HCT116 (cell line): Measurements from ENCODE around the gene CIB4. TPM values are rescaled to one million over a fixed set of nuclear protein-coding genes. Genes with fewer than 3 reads are reported as not detected.

ENCODE experiments used
- ATAC-seq: fragments of 200-7000 bp; cut with Tn5 transposase; 2 replicates; pipeline ENCODE4 v1.9.1; 2020; ENCODE audit warnings: mild to moderate bottlenecking, moderate library complexity
- BruUV-seq: library from RNA; stranded (reverse); fragments of 400-500 nt; replicated peaks from 2 replicates; lab custom pipeline; 2021; lab: Mats Ljungman, UMichigan
- CTCF ChIA-PET: fragments of 300-600 bp; sonication (Branson Sonifier 250); formaldehyde crosslinking; loops from one replicate; lab custom pipeline; 2021; ENCODE audit warnings: antibody characterized with exemption; lab: Charles Lee
- POLR2A ChIA-PET: fragments of 300-600, 350-600 bp; sonication (Branson Sonifier 250); formaldehyde crosslinking; loops from one replicate; lab custom pipeline; 2021; ENCODE audit warnings: antibody characterized with exemption; lab: Charles Lee
- RAD21 ChIA-PET, 2 experiments: fragments of 300-600 bp; sonication (Branson Sonifier 250); formaldehyde crosslinking; loops; one replicate each; lab custom pipeline; 2023; ENCODE audit warnings: low total read pairs in 2 of 2; ENCODE audit not compliant: uncharacterized antibody in 2 of 2, unreplicated experiment in 2 of 2, low non-redundant PET in 1 of 2; lab: Charles Lee
- DNase-seq: peaks from one replicate; pipeline ENCODE4 v3.0.0-alpha.2; 2010; ENCODE audit warnings: low read depth, low spot score
- H2AFZ ChIP-seq: fragments of 200-600 bp; shearing (Covaris generic), sonication (generic); 2 replicates; pipeline ENCODE4 v1.6.1; 2017; ENCODE audit warnings: low read depth, mixed run types, mixed read lengths, antibody characterized with exemption, low read length; ENCODE audit not compliant: poor library complexity, severe bottlenecking
- H3K27ac ChIP-seq: 2 replicates; pipeline ENCODE4 v1.5.1; 2012; ENCODE audit warnings: low read depth, low read length
- H3K27me3 ChIP-seq: fragments of 200-600 bp; sonication (generic); 2 replicates; pipeline ENCODE4 v1.6.1; 2016; ENCODE audit warnings: mixed run types, low read length, mixed read lengths; ENCODE audit not compliant: insufficient read depth
- H3K36me3 ChIP-seq, 2 experiments: fragments of 200-500 bp in 1 of 2; fragments of 200-600 bp in 1 of 2; sonication (Bioruptor generic) in 1 of 2; sonication (generic) in 1 of 2; 2 replicates each; pipeline versions ENCODE4 v1.5.1 to v1.6.1; 2014 to 2016; ENCODE audit warnings: low read length in 2 of 2, inconsistent platforms in 1 of 2, mixed read lengths in 1 of 2, mixed run types in 1 of 2; ENCODE audit not compliant: insufficient read depth in 2 of 2, control insufficient read depth in 1 of 2
- H3K4me1 ChIP-seq, 2 experiments: fragments of 200-600 bp in 1 of 2; sonication (generic) in 1 of 2; 2 replicates each; pipeline versions ENCODE4 v1.5.1 to v1.6.1; 2012 to 2017; ENCODE audit warnings: low read length in 2 of 2, inconsistent platforms in 1 of 2, mild to moderate bottlenecking in 1 of 2, mixed read lengths in 1 of 2, mixed run types in 1 of 2, moderate library complexity in 1 of 2; ENCODE audit not compliant: insufficient read depth in 2 of 2, control insufficient read depth in 1 of 2
- H3K4me2 ChIP-seq: fragments of 200-600 bp; sonication (generic); 2 replicates; pipeline ENCODE4 v1.6.1; 2017; ENCODE audit warnings: mixed run types, low read length, mixed read lengths
- H3K4me3 ChIP-seq, 2 experiments: fragments of 200-600 bp in 1 of 2; sonication (generic) in 1 of 2; replicated peaks in 1 of 2; 2 replicates each; pipeline ENCODE4 v1.5.1; 2011 to 2016; ENCODE audit warnings: low read length in 2 of 2, control low read depth in 1 of 2, low read depth in 1 of 2, mild to moderate bottlenecking in 1 of 2, mixed read lengths in 1 of 2, mixed run types in 1 of 2
- H3K79me2 ChIP-seq: fragments of 200-600 bp; sonication (generic); 2 replicates; pipeline ENCODE4 v1.6.1; 2017; ENCODE audit warnings: mild to moderate bottlenecking, mixed run types, low read length, moderate library complexity, mixed read lengths; ENCODE audit not compliant: insufficient read depth
- H3K9ac ChIP-seq: fragments of 200-600 bp; sonication (generic); 2 replicates; pipeline ENCODE4 v1.6.1; 2016; ENCODE audit warnings: low read length, mixed read lengths
- H3K9me2 ChIP-seq: fragments of 200-600 bp; sonication (generic), shearing (Covaris generic); 2 replicates; pipeline ENCODE4 v1.6.1; 2017; ENCODE audit warnings: mixed run types, mild to moderate bottlenecking, moderate library complexity; ENCODE audit not compliant: insufficient read depth
- H3K9me3 ChIP-seq, 2 experiments: fragments of 200-500 bp in 1 of 2; fragments of 200-600 bp in 1 of 2; sonication (Bioruptor generic) in 1 of 2; sonication (generic) in 1 of 2; 2 replicates each; pipeline ENCODE4 v1.6.1; 2014 to 2017; ENCODE audit warnings: low read length in 2 of 2, mixed read lengths in 2 of 2, inconsistent platforms in 1 of 2, low read depth in 1 of 2, mild to moderate bottlenecking in 1 of 2, mixed run types in 1 of 2, moderate library complexity in 1 of 2; ENCODE audit not compliant: control insufficient read depth in 1 of 2, insufficient read depth in 1 of 2
- H4K20me1 ChIP-seq: fragments of 200-600 bp; sonication (generic), shearing (Covaris generic); 2 replicates; pipeline ENCODE4 v1.6.1; 2017; ENCODE audit warnings: mixed run types, mild to moderate bottlenecking, moderate library complexity; ENCODE audit not compliant: insufficient read depth
- CEBPB ChIP-seq: IDR thresholded peaks from 2 replicates; pipeline ENCODE4 v1.6.1; 2012; ENCODE audit warnings: low read depth
- EZH2phosphoT487 ChIP-seq: fragments of 200-600 bp; IDR thresholded peaks from 2 replicates; pipeline ENCODE4 v1.6.1; 2018; ENCODE audit warnings: antibody characterized with exemption, borderline replicate concordance
- JUND ChIP-seq: IDR thresholded peaks from 2 replicates; pipeline ENCODE4 v1.6.1; 2012
- POLR2AphosphoS5 ChIP-seq: IDR thresholded peaks from 2 replicates; pipeline ENCODE4 v1.6.1; 2011; ENCODE audit warnings: mild to moderate bottlenecking, low read depth, low read length, moderate library complexity
- SP1 ChIP-seq: IDR thresholded peaks from 2 replicates; pipeline ENCODE4 v1.6.1; 2012; ENCODE audit warnings: low read depth
- SRF ChIP-seq: IDR thresholded peaks from 2 replicates; pipeline ENCODE4 v1.6.1; 2012; ENCODE audit warnings: low read depth
- TCF7L2 ChIP-seq: IDR thresholded peaks from 2 replicates; pipeline ENCODE4 v1.7.0; 2011; ENCODE audit warnings: borderline replicate concordance, inconsistent platforms; ENCODE audit not compliant: insufficient read depth, insufficient read length; ENCODE audit errors: extremely low read depth
- YY1 ChIP-seq: IDR thresholded peaks from 2 replicates; pipeline ENCODE4 v1.6.1; 2011; ENCODE audit warnings: low read length, low read depth, moderate library complexity, mild to moderate bottlenecking; ENCODE audit not compliant: insufficient replicate concordance; ENCODE audit errors: extremely low read depth
- ZFX ChIP-seq: fragments of 450-650 bp; IDR thresholded peaks from 2 replicates; pipeline ENCODE4 v1.6.1; 2017
- ZNF274 ChIP-seq: fragments of 200-500 bp; sonication (Bioruptor generic); IDR thresholded peaks from 2 replicates; pipeline ENCODE4 v1.6.1; 2014; ENCODE audit warnings: mild to moderate bottlenecking, low read depth, low read length, inconsistent platforms
- intact Hi-C: fragments of 100-400 bp; cut with micrococcal nuclease; formaldehyde crosslinking; loops from 2 replicates; pipeline ENCODE4 v1.10.0; 2022
- total RNA-seq: library from RNA; stranded (reverse); gene quantifications from one replicate; pipeline ENCODE4 v1.2.1, GENCODE V29; 2021; ENCODE audit not compliant: unreplicated experiment
- TF ChIP-seq, protein P1 (sequence below): IDR thresholded peaks from 2 replicates; pipeline ENCODE4 v1.6.1; 2012; ENCODE audit warnings: low read depth
- TF ChIP-seq, protein P2 (sequence below): IDR thresholded peaks from 2 replicates; pipeline ENCODE4 v1.6.1; 2012
- TF ChIP-seq, protein P3 (sequence below): IDR thresholded peaks from 2 replicates; pipeline ENCODE4 v1.6.1; 2011; ENCODE audit warnings: mild to moderate bottlenecking, low read length, moderate library complexity; ENCODE audit not compliant: insufficient replicate concordance; ENCODE audit errors: extremely low read depth
- TF ChIP-seq, protein P4 (sequence below), 3 experiments: fragments of 200-600 bp in 1 of 3; sonication (generic) in 1 of 3; IDR thresholded peaks in 2 of 3; conservative IDR thresholded peaks in 1 of 3; 2 replicates each; pipeline ENCODE4 v1.5.1; 2012 to 2017; ENCODE audit warnings: low read depth in 2 of 3, low read length in 2 of 3, antibody characterized with exemption in 1 of 3, borderline replicate concordance in 1 of 3, control low read depth in 1 of 3, mild to moderate bottlenecking in 1 of 3, mixed read lengths in 1 of 3, mixed run types in 1 of 3, moderate library complexity in 1 of 3; ENCODE audit not compliant: insufficient read depth in 1 of 3

CIB4 gene
- total RNA-seq, 1 experiment from 2014 or later = not detected

DNA sequence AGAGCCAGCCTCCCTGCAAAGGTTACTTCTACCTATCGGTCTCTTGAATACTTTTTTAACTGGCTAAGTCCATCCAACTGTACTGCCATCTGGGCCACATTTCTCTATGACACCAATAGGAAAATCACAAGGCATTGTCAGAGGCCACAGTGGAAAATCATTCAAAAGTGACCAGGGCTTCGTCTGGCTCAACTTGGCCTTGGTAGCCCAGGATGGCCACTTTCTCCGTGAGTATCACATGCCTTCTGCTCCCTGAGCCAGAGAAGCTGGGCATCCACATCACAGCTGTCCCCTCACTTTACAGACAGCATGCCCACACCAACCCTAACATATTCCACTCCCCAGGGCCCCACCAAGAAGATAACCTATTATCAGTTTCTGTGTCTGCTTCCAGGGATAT, 5.8 kb downstream of the CIB4 start:
- RAD21 ChIA-PET = no interaction called here

More for the DNA sequence above, 5.8 kb downstream of the CIB4 start:
- no peaks in the 10 kb centered on the region for H3K9me2 ChIP-seq
- ATAC-seq (no peak), DNase-seq (no peak)
- H3K4me1 ChIP-seq = peaks cover 0 to 15% of the 10 kb centered on the region in 2 experiments; a peak in 2 of 4 replicates
- H3K9ac ChIP-seq = no peak overlapping the region
- intact Hi-C loops = no loop called here
- CTCF ChIA-PET = no interaction called here
- POLR2A ChIA-PET = no interaction called here
- H2AFZ ChIP-seq = no peak overlapping the region
- H3K27ac ChIP-seq = no peak overlapping the region
- no peaks in the 10 kb centered on the region for H4K20me1 ChIP-seq
- H3K9me3 ChIP-seq = no peaks in the 10 kb centered on the region
- no peaks in the 10 kb centered on the region for H3K27me3 ChIP-seq
- H3K36me3 ChIP-seq = no peaks in the 10 kb centered on the region
- TF ChIP-seq SP1 (no peak), SRF (no peak), JUND (no peak), TCF7L2 (no peak), ZNF274 (no peak), POLR2AphosphoS5 (no peak), EZH2phosphoT487 (no peak), ZFX (no peak), YY1 (no peak), CEBPB (no peak)
- TF ChIP-seq, protein P1, sequence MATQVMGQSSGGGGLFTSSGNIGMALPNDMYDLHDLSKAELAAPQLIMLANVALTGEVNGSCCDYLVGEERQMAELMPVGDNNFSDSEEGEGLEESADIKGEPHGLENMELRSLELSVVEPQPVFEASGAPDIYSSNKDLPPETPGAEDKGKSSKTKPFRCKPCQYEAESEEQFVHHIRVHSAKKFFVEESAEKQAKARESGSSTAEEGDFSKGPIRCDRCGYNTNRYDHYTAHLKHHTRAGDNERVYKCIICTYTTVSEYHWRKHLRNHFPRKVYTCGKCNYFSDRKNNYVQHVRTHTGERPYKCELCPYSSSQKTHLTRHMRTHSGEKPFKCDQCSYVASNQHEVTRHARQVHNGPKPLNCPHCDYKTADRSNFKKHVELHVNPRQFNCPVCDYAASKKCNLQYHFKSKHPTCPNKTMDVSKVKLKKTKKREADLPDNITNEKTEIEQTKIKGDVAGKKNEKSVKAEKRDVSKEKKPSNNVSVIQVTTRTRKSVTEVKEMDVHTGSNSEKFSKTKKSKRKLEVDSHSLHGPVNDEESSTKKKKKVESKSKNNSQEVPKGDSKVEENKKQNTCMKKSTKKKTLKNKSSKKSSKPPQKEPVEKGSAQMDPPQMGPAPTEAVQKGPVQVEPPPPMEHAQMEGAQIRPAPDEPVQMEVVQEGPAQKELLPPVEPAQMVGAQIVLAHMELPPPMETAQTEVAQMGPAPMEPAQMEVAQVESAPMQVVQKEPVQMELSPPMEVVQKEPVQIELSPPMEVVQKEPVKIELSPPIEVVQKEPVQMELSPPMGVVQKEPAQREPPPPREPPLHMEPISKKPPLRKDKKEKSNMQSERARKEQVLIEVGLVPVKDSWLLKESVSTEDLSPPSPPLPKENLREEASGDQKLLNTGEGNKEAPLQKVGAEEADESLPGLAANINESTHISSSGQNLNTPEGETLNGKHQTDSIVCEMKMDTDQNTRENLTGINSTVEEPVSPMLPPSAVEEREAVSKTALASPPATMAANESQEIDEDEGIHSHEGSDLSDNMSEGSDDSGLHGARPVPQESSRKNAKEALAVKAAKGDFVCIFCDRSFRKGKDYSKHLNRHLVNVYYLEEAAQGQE = no peak
- TF ChIP-seq, protein P2, sequence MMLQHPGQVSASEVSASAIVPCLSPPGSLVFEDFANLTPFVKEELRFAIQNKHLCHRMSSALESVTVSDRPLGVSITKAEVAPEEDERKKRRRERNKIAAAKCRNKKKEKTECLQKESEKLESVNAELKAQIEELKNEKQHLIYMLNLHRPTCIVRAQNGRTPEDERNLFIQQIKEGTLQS = no peak
- TF ChIP-seq, protein P3, sequence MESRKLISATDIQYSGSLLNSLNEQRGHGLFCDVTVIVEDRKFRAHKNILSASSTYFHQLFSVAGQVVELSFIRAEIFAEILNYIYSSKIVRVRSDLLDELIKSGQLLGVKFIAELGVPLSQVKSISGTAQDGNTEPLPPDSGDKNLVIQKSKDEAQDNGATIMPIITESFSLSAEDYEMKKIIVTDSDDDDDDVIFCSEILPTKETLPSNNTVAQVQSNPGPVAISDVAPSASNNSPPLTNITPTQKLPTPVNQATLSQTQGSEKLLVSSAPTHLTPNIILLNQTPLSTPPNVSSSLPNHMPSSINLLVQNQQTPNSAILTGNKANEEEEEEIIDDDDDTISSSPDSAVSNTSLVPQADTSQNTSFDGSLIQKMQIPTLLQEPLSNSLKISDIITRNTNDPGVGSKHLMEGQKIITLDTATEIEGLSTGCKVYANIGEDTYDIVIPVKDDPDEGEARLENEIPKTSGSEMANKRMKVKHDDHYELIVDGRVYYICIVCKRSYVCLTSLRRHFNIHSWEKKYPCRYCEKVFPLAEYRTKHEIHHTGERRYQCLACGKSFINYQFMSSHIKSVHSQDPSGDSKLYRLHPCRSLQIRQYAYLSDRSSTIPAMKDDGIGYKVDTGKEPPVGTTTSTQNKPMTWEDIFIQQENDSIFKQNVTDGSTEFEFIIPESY = no peak
- TF ChIP-seq, protein P4, sequence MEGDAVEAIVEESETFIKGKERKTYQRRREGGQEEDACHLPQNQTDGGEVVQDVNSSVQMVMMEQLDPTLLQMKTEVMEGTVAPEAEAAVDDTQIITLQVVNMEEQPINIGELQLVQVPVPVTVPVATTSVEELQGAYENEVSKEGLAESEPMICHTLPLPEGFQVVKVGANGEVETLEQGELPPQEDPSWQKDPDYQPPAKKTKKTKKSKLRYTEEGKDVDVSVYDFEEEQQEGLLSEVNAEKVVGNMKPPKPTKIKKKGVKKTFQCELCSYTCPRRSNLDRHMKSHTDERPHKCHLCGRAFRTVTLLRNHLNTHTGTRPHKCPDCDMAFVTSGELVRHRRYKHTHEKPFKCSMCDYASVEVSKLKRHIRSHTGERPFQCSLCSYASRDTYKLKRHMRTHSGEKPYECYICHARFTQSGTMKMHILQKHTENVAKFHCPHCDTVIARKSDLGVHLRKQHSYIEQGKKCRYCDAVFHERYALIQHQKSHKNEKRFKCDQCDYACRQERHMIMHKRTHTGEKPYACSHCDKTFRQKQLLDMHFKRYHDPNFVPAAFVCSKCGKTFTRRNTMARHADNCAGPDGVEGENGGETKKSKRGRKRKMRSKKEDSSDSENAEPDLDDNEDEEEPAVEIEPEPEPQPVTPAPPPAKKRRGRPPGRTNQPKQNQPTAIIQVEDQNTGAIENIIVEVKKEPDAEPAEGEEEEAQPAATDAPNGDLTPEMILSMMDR (IDR thresholded peaks at IDR 0.05 in 2 of 3, conservative IDR thresholded peaks at IDR 0.05 in 1 of 3; ENCODE audit: borderline replicate concordance in 1 of 3, insufficient read depth in 1 of 3, low read depth in 2 of 3, low read length in 2 of 3) = no peak
- BruUV-seq = no TSS peak
- no peak overlapping the region for H3K4me2 ChIP-seq
- H3K79me2 ChIP-seq = no peaks in the 10 kb centered on the region
- H3K4me3 ChIP-seq = no peak overlapping the region
